Choroid plexus epithelial cell (primary cell): ENCODE measurements around the gene HSD11B1L.
"Not testable (repeated sequence)": the region's sequence is repeated elsewhere in the genome, so short reads cannot be mapped to it uniquely, and the experiment has no call there.

ENCODE experiments used
- DNase-seq: peaks from one replicate; pipeline ENCODE4 v3.0.0-alpha.2; 2010; ENCODE audit warnings: low read depth
- H3K4me3 ChIP-seq: 2 replicates; pipeline ENCODE4 v1.5.1; 2011; ENCODE audit warnings: low read depth, mild to moderate bottlenecking, control low read depth, low read length, moderate library complexity
- TF ChIP-seq, protein P1 (sequence below): conservative IDR thresholded peaks from 2 replicates; pipeline ENCODE4 v1.5.1; 2011; ENCODE audit warnings: low read depth, mild to moderate bottlenecking, control low read depth, inconsistent platforms, low read length, moderate library complexity

The HSD11B1L gene

DNA sequence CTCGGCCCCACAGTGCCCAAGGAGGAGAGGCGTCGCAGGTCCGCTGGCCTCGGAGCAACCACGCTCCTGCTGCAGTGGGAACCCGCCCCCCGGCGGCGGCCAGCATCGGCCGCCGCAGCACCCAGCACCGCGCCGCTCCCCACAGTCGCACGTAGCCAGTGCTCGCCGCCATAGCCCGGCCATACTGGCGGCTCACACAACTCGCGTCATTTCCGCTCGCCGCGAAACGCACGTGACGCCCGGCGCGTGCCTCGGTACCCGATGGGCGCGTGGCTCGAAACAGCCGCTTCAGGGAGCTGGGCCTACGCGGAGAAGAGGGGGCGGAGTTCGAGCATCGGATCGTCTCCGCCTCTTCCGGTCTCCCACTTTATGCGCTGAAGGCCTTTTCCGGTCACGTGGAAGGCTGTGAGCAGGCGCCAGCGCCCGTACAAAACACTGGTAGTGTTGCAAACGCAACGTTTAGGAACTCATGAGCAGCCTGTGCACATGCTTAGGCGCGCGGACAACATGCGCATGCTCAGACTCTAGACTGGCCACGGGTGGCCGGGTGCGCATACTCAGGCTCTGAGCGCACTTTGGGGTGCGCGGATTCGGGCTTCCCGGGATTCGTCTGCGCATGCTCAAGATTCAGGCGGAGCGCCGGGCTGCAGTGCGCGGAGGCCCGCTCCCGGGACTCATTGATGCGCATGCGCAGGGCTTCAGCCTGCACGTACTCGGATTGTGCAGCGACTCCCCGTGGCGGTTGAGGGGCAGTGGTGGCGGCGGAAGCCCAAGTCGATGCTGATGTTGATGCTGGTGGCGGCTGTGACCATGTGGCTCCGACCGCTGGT is 39.3 kb downstream of the HSD11B1L start, which contains the start of the genes CATSPERD and LONP1:
TSS of gene CATSPERD (plus strand) at position 677 of the 830 bp plus-strand sequence. CDS start at position 778, 101 bp downstream.
TSS of gene LONP1 (minus strand) at position 186 of the 830 bp plus-strand sequence. CDS start at position 172, 14 bp downstream.
- TF ChIP-seq, protein P1, sequence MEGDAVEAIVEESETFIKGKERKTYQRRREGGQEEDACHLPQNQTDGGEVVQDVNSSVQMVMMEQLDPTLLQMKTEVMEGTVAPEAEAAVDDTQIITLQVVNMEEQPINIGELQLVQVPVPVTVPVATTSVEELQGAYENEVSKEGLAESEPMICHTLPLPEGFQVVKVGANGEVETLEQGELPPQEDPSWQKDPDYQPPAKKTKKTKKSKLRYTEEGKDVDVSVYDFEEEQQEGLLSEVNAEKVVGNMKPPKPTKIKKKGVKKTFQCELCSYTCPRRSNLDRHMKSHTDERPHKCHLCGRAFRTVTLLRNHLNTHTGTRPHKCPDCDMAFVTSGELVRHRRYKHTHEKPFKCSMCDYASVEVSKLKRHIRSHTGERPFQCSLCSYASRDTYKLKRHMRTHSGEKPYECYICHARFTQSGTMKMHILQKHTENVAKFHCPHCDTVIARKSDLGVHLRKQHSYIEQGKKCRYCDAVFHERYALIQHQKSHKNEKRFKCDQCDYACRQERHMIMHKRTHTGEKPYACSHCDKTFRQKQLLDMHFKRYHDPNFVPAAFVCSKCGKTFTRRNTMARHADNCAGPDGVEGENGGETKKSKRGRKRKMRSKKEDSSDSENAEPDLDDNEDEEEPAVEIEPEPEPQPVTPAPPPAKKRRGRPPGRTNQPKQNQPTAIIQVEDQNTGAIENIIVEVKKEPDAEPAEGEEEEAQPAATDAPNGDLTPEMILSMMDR: peak; percentile 87
- peak; percentile 99 for DNase-seq
- peak within 1 kb of the TSS; percentile 73 for H3K4me3 ChIP-seq

DNA sequence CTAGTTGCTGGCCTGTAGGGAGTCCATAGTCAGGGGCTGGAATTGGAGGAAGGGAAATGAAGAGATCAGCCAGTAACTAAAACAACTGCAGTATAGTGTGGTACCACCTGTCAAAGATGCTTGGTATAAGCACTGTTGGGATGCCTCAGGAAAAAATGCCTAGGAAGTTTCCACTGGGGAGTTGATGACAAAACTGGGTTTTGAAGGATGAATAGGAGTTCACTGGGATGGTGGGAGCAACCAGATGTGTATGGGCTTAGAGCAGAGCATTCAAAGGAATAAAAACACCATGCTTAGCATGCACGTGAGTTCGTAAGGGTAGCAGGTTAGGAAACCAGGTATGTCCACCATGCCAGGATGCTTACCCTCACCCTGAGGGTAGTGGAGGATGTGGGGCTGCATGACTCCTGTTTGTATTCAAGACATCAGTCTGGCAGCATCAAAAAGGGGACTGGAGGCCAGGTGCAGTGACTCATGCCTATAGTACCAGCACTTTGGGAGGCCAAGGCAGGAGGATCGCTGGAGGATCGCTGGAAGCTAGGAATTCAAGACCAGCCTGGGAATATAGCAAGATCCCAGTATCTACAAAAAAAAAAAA is 46.7 kb downstream of the HSD11B1L start:
- TF ChIP-seq, protein P1: no peak
- H3K4me3 ChIP-seq: no peak overlapping the region
- no peak for DNase-seq

DNA sequence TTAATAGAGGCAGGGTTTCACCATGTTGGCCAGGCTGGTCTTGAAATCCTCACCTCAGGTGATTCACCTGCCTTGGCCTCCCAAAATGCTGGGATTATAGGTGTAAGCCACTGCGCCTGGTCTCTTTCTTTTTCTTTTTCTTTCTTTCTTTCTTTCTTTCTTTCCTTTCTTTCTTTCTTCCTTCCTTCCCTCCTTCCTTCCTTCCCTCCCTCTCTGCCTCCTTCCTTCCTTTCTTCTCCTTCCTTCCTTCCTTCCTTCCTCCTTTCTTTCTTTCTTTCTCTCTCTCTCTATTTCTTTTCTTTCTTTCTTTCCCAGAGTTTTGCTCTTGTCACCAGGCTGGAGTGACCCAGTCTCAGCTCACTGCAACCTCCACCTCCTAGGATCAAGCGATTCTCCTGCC is 52.3 kb downstream of the HSD11B1L start:
- DNase-seq: not testable (repeated sequence)

More for the DNA sequence above, 52.3 kb downstream of the HSD11B1L start:
- H3K4me3 ChIP-seq: not testable (repeated sequence)
